Ishikawa (cell line): ENCODE results near the gene TMEM132A.

Source experiments
- CEBPB ChIP-seq: IDR thresholded peaks from 2 replicates; pipeline ENCODE4 v1.6.1; 2012
- CREB1 ChIP-seq: IDR thresholded peaks from 2 replicates; pipeline ENCODE4 v1.6.1; 2012; ENCODE audit warnings: low read depth
- EGR1 ChIP-seq: IDR thresholded peaks from 2 replicates; pipeline ENCODE4 v1.6.1; 2012
- EP300 ChIP-seq: IDR thresholded peaks from 2 replicates; pipeline ENCODE4 v1.6.1; 2012; ENCODE audit warnings: borderline replicate concordance
- FOXM1 ChIP-seq: IDR thresholded peaks from 2 replicates; pipeline ENCODE4 v1.6.1; 2012; ENCODE audit warnings: low read depth, borderline replicate concordance
- MAX ChIP-seq: IDR thresholded peaks from 2 replicates; pipeline ENCODE4 v1.6.1; 2012
- NFIC ChIP-seq: IDR thresholded peaks from 2 replicates; pipeline ENCODE4 v1.6.1; 2012
- RAD21 ChIP-seq: IDR thresholded peaks from 2 replicates; pipeline ENCODE4 v1.6.1; 2012; ENCODE audit warnings: low read depth
- TAF1 ChIP-seq: IDR thresholded peaks from 2 replicates; pipeline ENCODE4 v1.6.1; 2012; ENCODE audit warnings: low read depth, mild to moderate bottlenecking
- TCF12 ChIP-seq: IDR thresholded peaks from 2 replicates; pipeline ENCODE4 v1.6.1; 2012; ENCODE audit warnings: low read depth
- TEAD4 ChIP-seq: IDR thresholded peaks from 2 replicates; pipeline ENCODE4 v1.6.1; 2012
- YY1 ChIP-seq: IDR thresholded peaks from 2 replicates; pipeline ENCODE4 v1.6.1; 2012; ENCODE audit warnings: low read depth
- ZBTB7A ChIP-seq: IDR thresholded peaks from 2 replicates; pipeline ENCODE4 v1.6.1; 2012; ENCODE audit warnings: low read depth
- TF ChIP-seq, protein P1 (sequence below): IDR thresholded peaks from 2 replicates; pipeline ENCODE4 v1.6.1; 2012; ENCODE audit warnings: low read depth, mild to moderate bottlenecking
- TF ChIP-seq, protein P2 (sequence below): IDR thresholded peaks from 2 replicates; pipeline ENCODE4 v1.6.1; 2012

TMEM132A gene

DNA sequence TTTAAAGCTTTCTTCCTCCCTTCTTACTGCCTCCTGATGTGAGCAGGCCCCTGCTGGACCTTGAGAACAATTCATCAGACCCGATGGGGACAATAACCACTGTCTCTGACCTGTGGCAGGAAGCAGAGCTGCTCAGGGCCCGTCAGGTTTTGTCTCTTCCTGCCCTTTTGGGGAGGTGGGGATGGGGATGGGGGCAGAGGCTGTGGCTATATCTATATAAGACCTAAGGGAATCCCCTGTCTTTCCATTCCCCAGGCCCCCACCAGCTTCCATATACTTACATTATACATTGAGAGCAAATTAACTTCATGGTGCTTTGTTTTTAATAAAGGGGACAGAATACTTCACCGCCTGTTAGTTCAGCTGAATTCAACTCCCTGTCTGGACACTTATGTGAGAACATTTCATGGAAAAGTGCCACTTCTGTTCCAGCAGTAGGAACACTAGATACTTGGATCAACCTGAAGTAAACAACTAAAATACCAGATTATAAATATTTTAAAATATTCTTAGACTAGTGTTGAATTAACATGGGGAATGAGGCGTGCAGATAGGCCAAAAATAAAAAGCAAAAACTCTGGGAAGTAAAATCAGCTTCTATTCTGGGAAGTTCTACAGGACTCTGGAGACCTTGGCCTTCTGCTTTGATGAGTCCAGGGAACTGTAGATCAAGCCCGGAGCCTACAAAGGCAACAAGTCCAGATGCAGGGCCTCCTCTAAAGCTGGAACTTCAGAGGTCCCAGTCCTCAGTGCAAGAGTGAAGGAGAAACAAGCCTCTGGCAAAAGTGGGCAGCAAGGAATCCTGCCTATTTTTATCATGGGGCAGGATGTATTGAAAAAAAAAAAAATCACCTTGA lies 45.8 kb upstream of the TMEM132A start:
- TF ChIP-seq, protein P1, sequence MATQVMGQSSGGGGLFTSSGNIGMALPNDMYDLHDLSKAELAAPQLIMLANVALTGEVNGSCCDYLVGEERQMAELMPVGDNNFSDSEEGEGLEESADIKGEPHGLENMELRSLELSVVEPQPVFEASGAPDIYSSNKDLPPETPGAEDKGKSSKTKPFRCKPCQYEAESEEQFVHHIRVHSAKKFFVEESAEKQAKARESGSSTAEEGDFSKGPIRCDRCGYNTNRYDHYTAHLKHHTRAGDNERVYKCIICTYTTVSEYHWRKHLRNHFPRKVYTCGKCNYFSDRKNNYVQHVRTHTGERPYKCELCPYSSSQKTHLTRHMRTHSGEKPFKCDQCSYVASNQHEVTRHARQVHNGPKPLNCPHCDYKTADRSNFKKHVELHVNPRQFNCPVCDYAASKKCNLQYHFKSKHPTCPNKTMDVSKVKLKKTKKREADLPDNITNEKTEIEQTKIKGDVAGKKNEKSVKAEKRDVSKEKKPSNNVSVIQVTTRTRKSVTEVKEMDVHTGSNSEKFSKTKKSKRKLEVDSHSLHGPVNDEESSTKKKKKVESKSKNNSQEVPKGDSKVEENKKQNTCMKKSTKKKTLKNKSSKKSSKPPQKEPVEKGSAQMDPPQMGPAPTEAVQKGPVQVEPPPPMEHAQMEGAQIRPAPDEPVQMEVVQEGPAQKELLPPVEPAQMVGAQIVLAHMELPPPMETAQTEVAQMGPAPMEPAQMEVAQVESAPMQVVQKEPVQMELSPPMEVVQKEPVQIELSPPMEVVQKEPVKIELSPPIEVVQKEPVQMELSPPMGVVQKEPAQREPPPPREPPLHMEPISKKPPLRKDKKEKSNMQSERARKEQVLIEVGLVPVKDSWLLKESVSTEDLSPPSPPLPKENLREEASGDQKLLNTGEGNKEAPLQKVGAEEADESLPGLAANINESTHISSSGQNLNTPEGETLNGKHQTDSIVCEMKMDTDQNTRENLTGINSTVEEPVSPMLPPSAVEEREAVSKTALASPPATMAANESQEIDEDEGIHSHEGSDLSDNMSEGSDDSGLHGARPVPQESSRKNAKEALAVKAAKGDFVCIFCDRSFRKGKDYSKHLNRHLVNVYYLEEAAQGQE: no peak
- TF ChIP-seq TEAD4 (no peak), YY1 (no peak), TAF1 (no peak), FOXM1 (no peak), CREB1 (no peak)

GRCh38 chr11:60879104-60879503 lies 45.2 kb upstream of the TMEM132A start:
- TF ChIP-seq TEAD4 (no peak), FOXM1 (no peak), CEBPB (no peak), TAF1 (no peak), NFIC (no peak), YY1 (no peak)
- TF ChIP-seq, protein P1: no peak

GRCh38 chr11:60879971-60880588 lies 44.2 kb upstream of the TMEM132A start:
- TF ChIP-seq MAX: no peak
- TF ChIP-seq EGR1: no peak
- TF ChIP-seq TCF12: no peak
- TF ChIP-seq, protein P2, sequence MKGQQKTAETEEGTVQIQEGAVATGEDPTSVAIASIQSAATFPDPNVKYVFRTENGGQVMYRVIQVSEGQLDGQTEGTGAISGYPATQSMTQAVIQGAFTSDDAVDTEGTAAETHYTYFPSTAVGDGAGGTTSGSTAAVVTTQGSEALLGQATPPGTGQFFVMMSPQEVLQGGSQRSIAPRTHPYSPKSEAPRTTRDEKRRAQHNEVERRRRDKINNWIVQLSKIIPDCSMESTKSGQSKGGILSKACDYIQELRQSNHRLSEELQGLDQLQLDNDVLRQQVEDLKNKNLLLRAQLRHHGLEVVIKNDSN: no peak
- no peak for TF ChIP-seq CEBPB
- TF ChIP-seq TEAD4: no peak
- TF ChIP-seq CREB1: no peak
- no peak for TF ChIP-seq NFIC
- TF ChIP-seq YY1: no peak
- TF ChIP-seq ZBTB7A: no peak
- TF ChIP-seq, protein P1: no peak
- no peak for TF ChIP-seq FOXM1
- no peak for TF ChIP-seq TAF1

- TF ChIP-seq, protein P2: no peak
- no peak for TF ChIP-seq NFIC
- TF ChIP-seq, protein P1: no peak
- TF ChIP-seq EP300: no peak
- no peak for TF ChIP-seq FOXM1
- TF ChIP-seq ZBTB7A: no peak
- no peak for TF ChIP-seq YY1
- TF ChIP-seq MAX: no peak
- no peak for TF ChIP-seq TAF1
- no peak for TF ChIP-seq CEBPB
- TF ChIP-seq CREB1: no peak
- TF ChIP-seq RAD21: no peak
- no peak for TF ChIP-seq TCF12
- no peak for TF ChIP-seq EGR1
- no peak for TF ChIP-seq TEAD4
These were observed 43.5 kb upstream of the TMEM132A start for GRCh38 chr11:60880643-60881282.
